ENCODE measurements around the gene PYDC1. TPM values are rescaled to one million over a fixed set of nuclear protein-coding genes. Genes with fewer than 3 reads are reported as not detected.
A peak's percentile ranks its signal among the peaks of the same experiment; 100 is the strongest.

PYDC1 gene
- total RNA-seq, 1 experiment from 2014 or later, result not detected

- no peaks in the 10 kb centered on the region for H3K9me3 ChIP-seq (replicated peaks)
- H3K27me3 ChIP-seq, result no peaks in the 10 kb centered on the region
- no peak overlapping the region for H3K27ac ChIP-seq
- 0 out of 2 replicates have a peak, but pooled peaks cover 4% of the 10 kb centered on the region for H3K4me1 ChIP-seq
- H3K36me3 ChIP-seq, result no peaks in the 10 kb centered on the region
- peak; percentile 35 to 60 for DNase-seq
- no peak overlapping the region for H3K4me3 ChIP-seq
These were observed 25.3 kb upstream of the PYDC1 start for GRCh38 chr16:31242206-31242605.

- Histone ChIP-seq H3K4me1 (0 out of 2 replicates have a peak, but pooled peaks cover 4% of the 10 kb centered on the region), H3K36me3 (no peaks in the 10 kb centered on the region), H3K27me3 (no peaks in the 10 kb centered on the region), H3K9me3 (replicated peaks) (no peaks in the 10 kb centered on the region; the same call in 1 of the 2 replicates), H3K4me3 (no peak overlapping the region), H3K27ac (no peak overlapping the region)
- no peak for DNase-seq
These were observed 21.1 kb upstream of the PYDC1 start for GRCh38 chr16:31238041-31238440.

GRCh38 chr16:31229501-31229900, 12.6 kb upstream of the PYDC1 start:
- DNase-seq, result no peak
- no peaks in the 10 kb centered on the region for H3K36me3 ChIP-seq
- no peaks in the 10 kb centered on the region for H3K27me3 ChIP-seq
- no peak overlapping the region for H3K27ac ChIP-seq
- H3K4me1 ChIP-seq, result no peaks in the 10 kb centered on the region
- H3K9me3 ChIP-seq (replicated peaks), result no peaks in the 10 kb centered on the region
- H3K4me3 ChIP-seq, result no peak overlapping the region

- DNase-seq, result no peak
- H3K9me3 ChIP-seq (replicated peaks), result no peaks in the 10 kb centered on the region
- H3K27ac ChIP-seq, result no peak overlapping the region
- no peaks in the 10 kb centered on the region for H3K4me1 ChIP-seq
- no peaks in the 10 kb centered on the region for H3K27me3 ChIP-seq
- H3K36me3 ChIP-seq, result peaks cover 7% of the 10 kb centered on the region
- no peak overlapping the region for H3K4me3 ChIP-seq
These were observed 11.3 kb upstream of the PYDC1 start for GRCh38 chr16:31228206-31228605.

GRCh38 chr16:31225193-31225592, 8.3 kb upstream of the PYDC1 start:
- H3K4me1 ChIP-seq, result no peaks in the 10 kb centered on the region
- no peak for DNase-seq
- H3K4me3 ChIP-seq, result no peak overlapping the region
- H3K9me3 ChIP-seq (replicated peaks), result no peaks in the 10 kb centered on the region
- no peak overlapping the region for H3K27ac ChIP-seq
- no peaks in the 10 kb centered on the region for H3K27me3 ChIP-seq
- H3K36me3 ChIP-seq, result peaks cover 12% of the 10 kb centered on the region

GRCh38 chr16:31224092-31224955, 7.4 kb upstream of the PYDC1 start:
- H3K9me3 ChIP-seq (replicated peaks), result no peaks in the 10 kb centered on the region
- H3K27me3 ChIP-seq, result no peaks in the 10 kb centered on the region
- H3K4me1 ChIP-seq, result no peaks in the 10 kb centered on the region
- no peak overlapping the region for H3K4me3 ChIP-seq
- no peak overlapping the region for H3K27ac ChIP-seq
- DNase-seq, result no peak
- peaks cover 20% of the 10 kb centered on the region for H3K36me3 ChIP-seq

- Histone ChIP-seq H3K36me3 (peaks cover 26% of the 10 kb centered on the region), H3K4me3 (no peak overlapping the region), H3K27ac (no peak overlapping the region), H3K27me3 (no peaks in the 10 kb centered on the region), H3K9me3 (replicated peaks) (no peaks in the 10 kb centered on the region), H3K4me1 (no peaks in the 10 kb centered on the region)
- no peak for DNase-seq
These were observed 6.1 kb upstream of the PYDC1 start for GRCh38 chr16:31223044-31223443.

GRCh38 chr16:31221357-31222160, 4.6 kb upstream of the PYDC1 start:
- H3K36me3 ChIP-seq, result peaks cover 30% of the 10 kb centered on the region
- H3K9me3 ChIP-seq (replicated peaks), result no peaks in the 10 kb centered on the region
- H3K27me3 ChIP-seq, result no peaks in the 10 kb centered on the region
- no peaks in the 10 kb centered on the region for H3K4me1 ChIP-seq
- DNase-seq, result no peak
- no peak overlapping the region for H3K27ac ChIP-seq
- no peak overlapping the region for H3K4me3 ChIP-seq

GRCh38 chr16:31219154-31219741, 2.3 kb upstream of the PYDC1 start:
- Histone ChIP-seq H3K36me3 (peaks cover 40% of the 10 kb centered on the region), H3K27me3 (no peaks in the 10 kb centered on the region), H3K4me3 (no peak overlapping the region), H3K9me3 (replicated peaks) (no peaks in the 10 kb centered on the region), H3K27ac (no peak overlapping the region), H3K4me1 (peaks cover 6% of the 10 kb centered on the region; the same call in 1 of the 2 replicates)
- DNase-seq, result no peak

- Histone ChIP-seq H3K4me1 (peaks cover 12% of the 10 kb centered on the region), H3K27ac (no peak overlapping the region), H3K9me3 (replicated peaks) (no peaks in the 10 kb centered on the region), H3K36me3 (peaks cover 28% of the 10 kb centered on the region), H3K4me3 (no peak overlapping the region), H3K27me3 (no peaks in the 10 kb centered on the region)
- no peak for DNase-seq
These were observed 198 bp upstream of the PYDC1 start for GRCh38 chr16:31217136-31217530.

GRCh38 chr16:31215287-31216162, 1.4 kb downstream of the PYDC1 start:
- peak overlapping the region; percentile 84 for H3K27ac ChIP-seq

GRCh38 chr16:31214708-31215286, 2.1 kb downstream of the PYDC1 start:
- Histone ChIP-seq H3K36me3 (peaks cover 24% of the 10 kb centered on the region), H3K4me1 (peaks cover 12% of the 10 kb centered on the region), H3K9me3 (replicated peaks) (no peaks in the 10 kb centered on the region), H3K27me3 (no peaks in the 10 kb centered on the region), H3K27ac (peak overlapping the region; percentile 84), H3K4me3 (peak overlapping the region; percentile 79)
- DNase-seq, result peak; percentile 72 to 73

More at GRCh38 chr16:31215287-31216162, 1.4 kb downstream of the PYDC1 start:
- Histone ChIP-seq H3K9me3 (replicated peaks) (no peaks in the 10 kb centered on the region), H3K36me3 (peaks cover 28% of the 10 kb centered on the region), H3K4me1 (peaks cover 12% of the 10 kb centered on the region), H3K27me3 (no peaks in the 10 kb centered on the region), H3K4me3 (peak overlapping the region; percentile 79)
- peak; percentile 87 to 90 for DNase-seq

- H3K27me3 ChIP-seq, result no peaks in the 10 kb centered on the region
- peaks cover 12% of the 10 kb centered on the region for H3K4me1 ChIP-seq
- H3K4me3 ChIP-seq, result peak within 1 kb of the TSS; percentile 79
- no peaks in the 10 kb centered on the region for H3K9me3 ChIP-seq (replicated peaks)
- peak within 1 kb of the TSS; percentile 84 for H3K27ac ChIP-seq
- peak; percentile 93 to 96 for DNase-seq
- peaks cover 19% of the 10 kb centered on the region for H3K36me3 ChIP-seq
These were observed 2.8 kb downstream of the PYDC1 start, which contains the start of gene TRIM72 for GRCh38 chr16:31213877-31214707. Gene TRIM72, plus strand, starts transcription at chr16:31214119. Its CDS starts 620 bp downstream, at chr16:31214739.
